ENCODE results near the gene HDLBP.
A peak's percentile ranks its signal among the peaks of the same experiment; 100 is the strongest.

The HDLBP gene

GRCh38 chr2:241202681-241203080 lies 112.8 kb downstream of the HDLBP start:
- Histone ChIP-seq H3K4me2 (ENCODE audit: low read length) (no peak overlapping the region), H4K12ac (ENCODE audit: low read depth, low read length) (no peak overlapping the region), H3K79me2 (ENCODE audit: control insufficient read depth, insufficient read depth, low read length, poor library complexity) (no peaks in the 10 kb centered on the region), H3K27ac (ENCODE audit: low read depth, low read length) (no peak overlapping the region), H3K4me1 (ENCODE audit: control insufficient read depth in 1 of 2, insufficient read depth in 2 of 2, low read length in 2 of 2) (peaks cover 0 to 8% of the 10 kb centered on the region in 2 experiments), H3K14ac (ENCODE audit: low read length) (no peak overlapping the region), H2AFZ (ENCODE audit: insufficient read depth, low read length, poor library complexity) (no peak overlapping the region), H3K18ac (ENCODE audit: low read length) (no peak overlapping the region), H4K91ac (ENCODE audit: low read depth, low read length) (no peak overlapping the region), H3K4ac (ENCODE audit: low read depth, low read length) (no peak overlapping the region), H2BK120ac (ENCODE audit: insufficient read depth, low read length, poor library complexity) (no peak overlapping the region), H3K4me3 (ENCODE audit: low read depth, low read length) (no peak overlapping the region), H2AK5ac (ENCODE audit: low read length) (no peak overlapping the region), H3K36me3 (ENCODE audit: control insufficient read depth in 1 of 2, insufficient read depth in 2 of 2, low read length in 2 of 2) (no peaks in the 10 kb centered on the region), H4K8ac (ENCODE audit: low read depth, low read length) (no peak overlapping the region), H2BK12ac (ENCODE audit: low read length) (no peak overlapping the region), H3K79me1 (ENCODE audit: low read length) (peaks cover 2% of the 10 kb centered on the region), H3K23ac (ENCODE audit: low read length) (no peak overlapping the region), H3K9me3 (ENCODE audit: insufficient read depth, low read depth, low read length) (peaks cover 2% of the 10 kb centered on the region), H2BK5ac (ENCODE audit: low read depth, low read length, poor library complexity) (no peak overlapping the region), H3K27me3 (ENCODE audit: insufficient read depth, low read length) (no peaks in the 10 kb centered on the region), H3K9ac (ENCODE audit: low read length) (no peak overlapping the region)
- DNase-seq, result no peak
- WGBS (ENCODE audit: extremely low coverage, insufficient coverage, insufficient read length), result no CpG with 5 or more reads among the region's 9 CpGs

GRCh38 chr2:241202268-241202585 lies 113.2 kb downstream of the HDLBP start:
- H3K23ac ChIP-seq (ENCODE audit: low read length), result no peak overlapping the region
- no peak overlapping the region for H4K8ac ChIP-seq (ENCODE audit: low read depth, low read length)
- H4K12ac ChIP-seq (ENCODE audit: low read depth, low read length), result no peak overlapping the region
- H2AFZ ChIP-seq (ENCODE audit: insufficient read depth, low read length, poor library complexity), result no peak overlapping the region
- H3K4ac ChIP-seq (ENCODE audit: low read depth, low read length), result no peak overlapping the region
- no CpG with 5 or more reads among the region's 15 CpGs for WGBS (ENCODE audit: extremely low coverage, insufficient coverage, insufficient read length)
- peaks cover 2% of the 10 kb centered on the region for H3K79me1 ChIP-seq (ENCODE audit: low read length)
- H3K4me2 ChIP-seq (ENCODE audit: low read length), result no peak overlapping the region
- H3K36me3 ChIP-seq (ENCODE audit: control insufficient read depth in 1 of 2, insufficient read depth in 2 of 2, low read length in 2 of 2), result no peaks in the 10 kb centered on the region
- H3K14ac ChIP-seq (ENCODE audit: low read length), result no peak overlapping the region
- no peak overlapping the region for H2BK12ac ChIP-seq (ENCODE audit: low read length)
- H3K27ac ChIP-seq (ENCODE audit: low read depth, low read length), result no peak overlapping the region
- DNase-seq, result no peak
- H4K91ac ChIP-seq (ENCODE audit: low read depth, low read length), result peak overlapping the region; percentile 12
- H3K9ac ChIP-seq (ENCODE audit: low read length), result no peak overlapping the region
- H2BK5ac ChIP-seq (ENCODE audit: low read depth, low read length, poor library complexity), result no peak overlapping the region
- no peak overlapping the region for H2AK5ac ChIP-seq (ENCODE audit: low read length)
- H3K4me3 ChIP-seq (ENCODE audit: low read depth, low read length), result no peak overlapping the region
- H3K4me1 ChIP-seq (ENCODE audit: control insufficient read depth in 1 of 2, insufficient read depth in 2 of 2, low read length in 2 of 2), result peaks cover 0 to 8% of the 10 kb centered on the region in 2 experiments
- peaks cover 2% of the 10 kb centered on the region for H3K9me3 ChIP-seq (ENCODE audit: insufficient read depth, low read depth, low read length)
- no peak overlapping the region for H2BK120ac ChIP-seq (ENCODE audit: insufficient read depth, low read length, poor library complexity)
- H3K79me2 ChIP-seq (ENCODE audit: control insufficient read depth, insufficient read depth, low read length, poor library complexity), result no peaks in the 10 kb centered on the region
- no peak overlapping the region for H3K18ac ChIP-seq (ENCODE audit: low read length)
- no peaks in the 10 kb centered on the region for H3K27me3 ChIP-seq (ENCODE audit: insufficient read depth, low read length)

GRCh38 chr2:241201445-241202267 lies 113.8 kb downstream of the HDLBP start:
- no peak overlapping the region for H3K18ac ChIP-seq (ENCODE audit: low read length)
- no peak overlapping the region for H3K4ac ChIP-seq (ENCODE audit: low read depth, low read length)
- no peak overlapping the region for H2BK120ac ChIP-seq (ENCODE audit: insufficient read depth, low read length, poor library complexity)
- DNase-seq, result peak in 1 of 2 donors; percentile 32
- H3K4me2 ChIP-seq (ENCODE audit: low read length), result no peak overlapping the region
- H3K4me3 ChIP-seq (ENCODE audit: low read depth, low read length), result no peak overlapping the region
- no peaks in the 10 kb centered on the region for H3K36me3 ChIP-seq (ENCODE audit: control insufficient read depth in 1 of 2, insufficient read depth in 2 of 2, low read length in 2 of 2)
- whole genome bisulfite sequencing (ENCODE audit: extremely low coverage, insufficient coverage, insufficient read length), result no CpG with 5 or more reads among the region's 24 CpGs
- H4K12ac ChIP-seq (ENCODE audit: low read depth, low read length), result no peak overlapping the region
- H3K23ac ChIP-seq (ENCODE audit: low read length), result no peak overlapping the region
- H2AK5ac ChIP-seq (ENCODE audit: low read length), result no peak overlapping the region
- no peaks in the 10 kb centered on the region for H3K79me2 ChIP-seq (ENCODE audit: control insufficient read depth, insufficient read depth, low read length, poor library complexity)
- peaks cover 2% of the 10 kb centered on the region for H3K9me3 ChIP-seq (ENCODE audit: insufficient read depth, low read depth, low read length)
- no peak overlapping the region for H3K9ac ChIP-seq (ENCODE audit: low read length)
- no peak overlapping the region for H4K8ac ChIP-seq (ENCODE audit: low read depth, low read length)
- no peak overlapping the region for H2BK5ac ChIP-seq (ENCODE audit: low read depth, low read length, poor library complexity)
- no peak overlapping the region for H2AFZ ChIP-seq (ENCODE audit: insufficient read depth, low read length, poor library complexity)
- H3K27ac ChIP-seq (ENCODE audit: low read depth, low read length), result no peak overlapping the region
- H3K14ac ChIP-seq (ENCODE audit: low read length), result no peak overlapping the region
- H3K27me3 ChIP-seq (ENCODE audit: insufficient read depth, low read length), result no peaks in the 10 kb centered on the region
- H4K91ac ChIP-seq (ENCODE audit: low read depth, low read length), result peak overlapping the region; percentile 12
- peaks cover 2% of the 10 kb centered on the region for H3K79me1 ChIP-seq (ENCODE audit: low read length)
- H3K4me1 ChIP-seq (ENCODE audit: control insufficient read depth in 1 of 2, insufficient read depth in 2 of 2, low read length in 2 of 2), result peaks cover 0 to 8% of the 10 kb centered on the region in 2 experiments
- no peak overlapping the region for H2BK12ac ChIP-seq (ENCODE audit: low read length)

GRCh38 chr2:241200822-241201395 lies 114.6 kb downstream of the HDLBP start:
- Histone ChIP-seq H2BK12ac (ENCODE audit: low read length) (no peak overlapping the region), H3K36me3 (ENCODE audit: control insufficient read depth in 1 of 2, insufficient read depth in 2 of 2, low read length in 2 of 2) (no peaks in the 10 kb centered on the region), H3K4me3 (ENCODE audit: low read depth, low read length) (no peak overlapping the region), H3K14ac (ENCODE audit: low read length) (no peak overlapping the region), H3K18ac (ENCODE audit: low read length) (no peak overlapping the region), H4K8ac (ENCODE audit: low read depth, low read length) (no peak overlapping the region), H3K23ac (ENCODE audit: low read length) (no peak overlapping the region), H4K12ac (ENCODE audit: low read depth, low read length) (no peak overlapping the region), H2AK5ac (ENCODE audit: low read length) (no peak overlapping the region), H2BK120ac (ENCODE audit: insufficient read depth, low read length, poor library complexity) (no peak overlapping the region), H3K4me2 (ENCODE audit: low read length) (no peak overlapping the region), H3K79me2 (ENCODE audit: control insufficient read depth, insufficient read depth, low read length, poor library complexity) (no peaks in the 10 kb centered on the region), H3K4ac (ENCODE audit: low read depth, low read length) (no peak overlapping the region), H3K9ac (ENCODE audit: low read length) (no peak overlapping the region), H2AFZ (ENCODE audit: insufficient read depth, low read length, poor library complexity) (no peak overlapping the region), H3K27ac (ENCODE audit: low read depth, low read length) (no peak overlapping the region), H3K27me3 (ENCODE audit: insufficient read depth, low read length) (no peaks in the 10 kb centered on the region), H3K4me1 (ENCODE audit: control insufficient read depth in 1 of 2, insufficient read depth in 2 of 2, low read length in 2 of 2) (peaks cover 0 to 8% of the 10 kb centered on the region in 2 experiments), H3K79me1 (ENCODE audit: low read length) (peaks cover 2% of the 10 kb centered on the region), H3K9me3 (ENCODE audit: insufficient read depth, low read depth, low read length) (peaks cover 2% of the 10 kb centered on the region), H4K91ac (ENCODE audit: low read depth, low read length) (peak overlapping the region; percentile 31), H2BK5ac (ENCODE audit: low read depth, low read length, poor library complexity) (no peak overlapping the region)
- WGBS (ENCODE audit: extremely low coverage, insufficient coverage, insufficient read length), result no CpG with 5 or more reads among the region's 21 CpGs
- DNase-seq, result peak in 1 of 2 donors; percentile 23
